ENCODE measurements around the gene CDK5RAP3.
"Not testable (repeated sequence)": the region's sequence is repeated elsewhere in the genome, so short reads cannot be mapped to it uniquely, and the experiment has no call there.

Gene CDK5RAP3

GRCh38 chr17:47970725-47971499 lies at the start of gene CDK5RAP3:
Gene CDK5RAP3 (plus strand): TSS chr17:47971113. CDS start chr17:47971147, 34 bp downstream.
- DNase-seq: peak; percentile 99

GRCh38 chr17:47924785-47925677 lies 45.9 kb upstream of the CDK5RAP3 start:
- no peak for DNase-seq

GRCh38 chr17:47925678-47925988 lies 45.3 kb upstream of the CDK5RAP3 start:
- no peak for DNase-seq

GRCh38 chr17:47927821-47928400 lies 43.0 kb upstream of the CDK5RAP3 start:
- DNase-seq: no peak

- no peak for DNase-seq
These were observed 42.5 kb upstream of the CDK5RAP3 start for GRCh38 chr17:47928415-47928814.

- DNase-seq: no peak
These were observed 41.5 kb upstream of the CDK5RAP3 start for GRCh38 chr17:47929218-47930000.

- DNase-seq: no peak
These were observed 39.1 kb upstream of the CDK5RAP3 start for GRCh38 chr17:47931848-47932247.

- no peak for DNase-seq
These were observed 36.1 kb upstream of the CDK5RAP3 start for GRCh38 chr17:47934856-47935255.

GRCh38 chr17:47935468-47935867 lies 35.4 kb upstream of the CDK5RAP3 start:
- DNase-seq: not testable (repeated sequence)

GRCh38 chr17:47935961-47936360 lies 35.0 kb upstream of the CDK5RAP3 start:
- no peak for DNase-seq

GRCh38 chr17:47937941-47938340 lies 33.0 kb upstream of the CDK5RAP3 start:
- no peak for DNase-seq

GRCh38 chr17:47941246-47942095 lies 29.4 kb upstream of the CDK5RAP3 start, which contains the start of gene PNPO:
Gene PNPO (plus strand): TSS chr17:47941571. CDS start chr17:47941676, 105 bp downstream.
- DNase-seq: peak; percentile 97

GRCh38 chr17:47942096-47942510 lies 28.8 kb upstream of the CDK5RAP3 start:
- peak; percentile 15 for DNase-seq

GRCh38 chr17:47942568-47942967 lies 28.3 kb upstream of the CDK5RAP3 start:
- no peak for DNase-seq

- peak; percentile 25 for DNase-seq
These were observed 25.8 kb upstream of the CDK5RAP3 start for GRCh38 chr17:47945080-47945479.

GRCh38 chr17:47945529-47946508 lies 25.1 kb upstream of the CDK5RAP3 start:
- DNase-seq: no peak

GRCh38 chr17:47946516-47946915 lies 24.4 kb upstream of the CDK5RAP3 start:
- DNase-seq: no peak

GRCh38 chr17:47946929-47947397 lies 23.9 kb upstream of the CDK5RAP3 start:
- DNase-seq: peak; percentile 79

- DNase-seq: no peak
These were observed 22.2 kb upstream of the CDK5RAP3 start for GRCh38 chr17:47948706-47949196.

- peak; percentile 80 for DNase-seq
These were observed 21.6 kb upstream of the CDK5RAP3 start for GRCh38 chr17:47949197-47949759.

All from CD4-positive, alpha-beta T cell treated with Interleukin-21 for 1 hour (primary cell).